Body of pancreas (tissue), 4 donors: Measurements from ENCODE around the gene PARVG. TPM values are rescaled to one million over a fixed set of nuclear protein-coding genes. Genes with fewer than 3 reads are reported as not detected.

Source experiments
- ATAC-seq: fragments of 150-250 bp; one replicate; pipeline ENCODE4 v1.9.1; 2016
- DNase-seq, 4 donors: peaks; one replicate each; pipeline ENCODE4 v3.0.0-alpha.2; 2019
- H3K27ac ChIP-seq, 4 donors: fragments of 200-600 bp; sonication (generic); 1 replicate in 3 of 4; 2 replicates in 1 of 4; pipeline versions ENCODE4 v1.5.1 to v1.6.1; 2016 to 2019; ENCODE audit warnings: mild to moderate bottlenecking in 1 of 4, mixed read lengths in 1 of 4, moderate library complexity in 1 of 4
- H3K27me3 ChIP-seq, 2 donors: fragments of 200-600 bp; sonication (generic); one replicate each; pipeline ENCODE4 v1.6.0; 2016; ENCODE audit warnings: mild to moderate bottlenecking in 1 of 2
- H3K36me3 ChIP-seq, 2 donors: fragments of 200-600 bp; sonication (generic); replicated peaks in 1 of 2; 2 replicates each; pipeline ENCODE4 v1.5.1; 2016; ENCODE audit warnings: low read depth in 2 of 2; ENCODE audit not compliant: insufficient read depth in 1 of 2
- H3K4me1 ChIP-seq: fragments of 200-600 bp; sonication (generic); one replicate; pipeline ENCODE4 v1.6.0; 2016
- H3K4me3 ChIP-seq, 2 donors: fragments of 200-600 bp; sonication (generic); 1 replicate in 1 of 2; 2 replicates in 1 of 2; pipeline ENCODE4 v1.5.1; 2016 to 2019
- H3K9me3 ChIP-seq, 3 donors: fragments of 200-600 bp; sonication (generic); 1 replicate in 2 of 3; 2 replicates in 1 of 3; pipeline ENCODE4 v1.5.1; 2016
- POLR2A ChIP-seq, 3 donors: fragments of 450-650 bp; IDR thresholded peaks; one replicate each; pipeline ENCODE4 v1.6.1; 2016; ENCODE audit warnings: antibody characterized with exemption in 3 of 3, mild to moderate bottlenecking in 2 of 3
- WGBS, 2 donors: methylation state at CpG; one replicate each; pipeline ENCODE4 v1.1.5; 2017; 5-methylcytosine and 5-hydroxymethylcytosine counted together
- intact Hi-C: fragments of 100-400 bp; cut with DNase I; formaldehyde crosslinking; loops from one replicate; pipeline ENCODE4 v1.15.1; 2023
- total RNA-seq, 2 donors: library from RNA; depleted of rRNA; stranded (reverse); fragments of >200 nt; gene quantifications; one replicate each; pipeline ENCODE4 v1.1.0, GENCODE V29; 2016
- TF ChIP-seq, protein P1 (sequence below), 7 experiments: fragments of 450-650 bp in 4 of 7; fragments of 200-600 bp in 3 of 7; sonication (generic) in 3 of 7; IDR thresholded peaks; one replicate each; pipeline ENCODE4 v1.5.1; 2016 to 2019; ENCODE audit warnings: antibody characterized with exemption in 7 of 7

Gene PARVG
- total RNA-seq, 2 donors from 2014 or later, result 8.8 to 13.2 TPM

DNA sequence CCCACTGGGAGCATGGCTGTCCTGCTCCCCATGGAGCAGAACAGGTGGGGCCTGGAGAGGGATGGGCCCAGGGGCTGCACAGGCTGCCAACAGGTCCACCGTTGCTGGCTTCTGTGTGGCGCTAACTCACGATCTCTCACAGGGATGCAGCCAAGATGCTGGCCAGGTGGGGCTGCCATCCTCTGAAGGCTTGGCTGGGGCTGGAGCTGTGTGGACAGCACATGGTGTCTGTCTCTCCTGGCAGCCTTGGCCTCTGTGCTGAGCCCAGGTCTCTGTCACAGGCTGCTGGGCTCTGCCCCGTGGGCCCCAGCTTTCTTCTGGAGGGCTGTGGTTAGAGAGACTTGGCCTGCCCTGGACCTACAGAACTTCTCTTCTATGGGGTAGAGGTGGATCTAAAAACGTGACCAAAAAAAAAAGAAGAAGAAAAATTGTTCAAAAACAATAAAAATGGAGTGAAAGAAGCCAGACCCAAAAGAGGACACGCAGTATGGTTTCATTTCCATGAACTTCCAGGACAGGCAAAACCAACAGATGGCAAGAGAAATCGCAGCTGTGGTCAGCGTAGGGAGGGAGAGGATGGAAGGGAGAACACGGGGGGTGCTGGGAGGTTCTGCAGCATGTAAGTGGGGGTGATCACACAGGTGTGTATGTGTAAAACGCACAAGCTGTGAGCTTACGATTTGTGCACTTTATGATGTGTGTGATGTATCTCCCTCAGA, 12.2 kb downstream of the PARVG start:
- no peaks in the 10 kb centered on the region for H3K27me3 ChIP-seq
- WGBS, 2 donors, result 51 to 55% methylated on average over 7 to 11 of the region's 11 CpGs
- H3K36me3 ChIP-seq, result no peaks in the 10 kb centered on the region
- H3K4me3 ChIP-seq, result no peak overlapping the region
- H3K27ac ChIP-seq, result no peak overlapping the region
- TF ChIP-seq, protein P1, sequence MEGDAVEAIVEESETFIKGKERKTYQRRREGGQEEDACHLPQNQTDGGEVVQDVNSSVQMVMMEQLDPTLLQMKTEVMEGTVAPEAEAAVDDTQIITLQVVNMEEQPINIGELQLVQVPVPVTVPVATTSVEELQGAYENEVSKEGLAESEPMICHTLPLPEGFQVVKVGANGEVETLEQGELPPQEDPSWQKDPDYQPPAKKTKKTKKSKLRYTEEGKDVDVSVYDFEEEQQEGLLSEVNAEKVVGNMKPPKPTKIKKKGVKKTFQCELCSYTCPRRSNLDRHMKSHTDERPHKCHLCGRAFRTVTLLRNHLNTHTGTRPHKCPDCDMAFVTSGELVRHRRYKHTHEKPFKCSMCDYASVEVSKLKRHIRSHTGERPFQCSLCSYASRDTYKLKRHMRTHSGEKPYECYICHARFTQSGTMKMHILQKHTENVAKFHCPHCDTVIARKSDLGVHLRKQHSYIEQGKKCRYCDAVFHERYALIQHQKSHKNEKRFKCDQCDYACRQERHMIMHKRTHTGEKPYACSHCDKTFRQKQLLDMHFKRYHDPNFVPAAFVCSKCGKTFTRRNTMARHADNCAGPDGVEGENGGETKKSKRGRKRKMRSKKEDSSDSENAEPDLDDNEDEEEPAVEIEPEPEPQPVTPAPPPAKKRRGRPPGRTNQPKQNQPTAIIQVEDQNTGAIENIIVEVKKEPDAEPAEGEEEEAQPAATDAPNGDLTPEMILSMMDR (IDR thresholded peaks at IDR 0.05), result no peak
- no peak for TF ChIP-seq POLR2A (IDR thresholded peaks at IDR 0.05)
- intact Hi-C loops, result no loop called here
- DNase-seq, result no peak
- no peaks in the 10 kb centered on the region for H3K4me1 ChIP-seq
- H3K9me3 ChIP-seq, result no peaks in the 10 kb centered on the region
- no peak for ATAC-seq

DNA sequence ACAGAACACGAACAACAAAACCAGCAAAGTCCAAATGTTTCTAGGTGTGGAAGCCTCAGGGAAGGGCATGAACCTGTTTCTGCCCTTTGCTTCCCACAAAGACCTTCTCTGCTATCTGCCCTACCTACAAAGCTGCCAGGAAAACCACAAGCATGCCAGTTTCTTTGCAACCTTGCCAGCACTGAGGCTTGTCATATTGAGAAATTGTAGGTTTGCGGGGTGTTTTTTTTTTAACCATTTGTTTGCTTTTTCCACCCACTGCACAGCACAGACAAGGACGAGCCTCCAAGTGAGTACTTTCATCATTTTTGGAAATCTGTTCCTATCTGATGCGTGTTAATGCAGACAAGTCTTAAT, 12.8 kb downstream of the PARVG start:
- no peak for ATAC-seq
- H3K27ac ChIP-seq, result no peak overlapping the region

DNA sequence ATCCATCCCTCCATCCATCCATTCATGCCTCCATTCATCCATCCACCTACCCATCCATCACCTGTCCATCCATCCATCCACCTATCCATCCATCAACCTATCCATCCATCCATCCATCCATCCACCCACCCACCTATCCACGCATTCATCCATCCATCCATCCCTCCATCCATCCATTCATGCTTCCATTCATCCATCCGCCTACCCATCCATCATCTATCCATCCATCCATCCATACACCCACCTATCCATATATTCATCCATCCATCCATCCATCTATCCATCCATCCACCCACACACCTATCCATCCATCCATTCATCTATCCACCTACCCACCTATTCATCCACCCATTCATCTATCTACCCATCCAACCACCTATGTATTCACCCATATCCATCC, 13.8 kb downstream of the PARVG start:
- Histone ChIP-seq H3K27ac (no peak overlapping the region), H3K4me1 (no peaks in the 10 kb centered on the region), H3K27me3 (no peaks in the 10 kb centered on the region), H3K36me3 (no peaks in the 10 kb centered on the region), H3K9me3 (no peaks in the 10 kb centered on the region), H3K4me3 (no peak overlapping the region)
- 61 to 75% methylated on average over 2 of the region's 2 CpGs for WGBS, 2 donors
- intact Hi-C loops, result no loop called here
- TF ChIP-seq POLR2A (IDR thresholded peaks at IDR 0.05), result no peak
- TF ChIP-seq, protein P1 (IDR thresholded peaks at IDR 0.05), result no peak
- DNase-seq (no peak), ATAC-seq (no peak)

More for the DNA sequence above, 12.8 kb downstream of the PARVG start:
- intact Hi-C loops, result no loop called here
- no peaks in the 10 kb centered on the region for H3K36me3 ChIP-seq
- no peak for DNase-seq
- H3K4me3 ChIP-seq, result no peak overlapping the region
- H3K4me1 ChIP-seq, result no peaks in the 10 kb centered on the region
- TF ChIP-seq, protein P1 (IDR thresholded peaks at IDR 0.05), result no peak
- no peak for TF ChIP-seq POLR2A (IDR thresholded peaks at IDR 0.05)
- no peaks in the 10 kb centered on the region for H3K9me3 ChIP-seq
- 28 to 31% methylated on average over 4 of the region's 4 CpGs for WGBS, 2 donors
- H3K27me3 ChIP-seq, result no peaks in the 10 kb centered on the region

DNA sequence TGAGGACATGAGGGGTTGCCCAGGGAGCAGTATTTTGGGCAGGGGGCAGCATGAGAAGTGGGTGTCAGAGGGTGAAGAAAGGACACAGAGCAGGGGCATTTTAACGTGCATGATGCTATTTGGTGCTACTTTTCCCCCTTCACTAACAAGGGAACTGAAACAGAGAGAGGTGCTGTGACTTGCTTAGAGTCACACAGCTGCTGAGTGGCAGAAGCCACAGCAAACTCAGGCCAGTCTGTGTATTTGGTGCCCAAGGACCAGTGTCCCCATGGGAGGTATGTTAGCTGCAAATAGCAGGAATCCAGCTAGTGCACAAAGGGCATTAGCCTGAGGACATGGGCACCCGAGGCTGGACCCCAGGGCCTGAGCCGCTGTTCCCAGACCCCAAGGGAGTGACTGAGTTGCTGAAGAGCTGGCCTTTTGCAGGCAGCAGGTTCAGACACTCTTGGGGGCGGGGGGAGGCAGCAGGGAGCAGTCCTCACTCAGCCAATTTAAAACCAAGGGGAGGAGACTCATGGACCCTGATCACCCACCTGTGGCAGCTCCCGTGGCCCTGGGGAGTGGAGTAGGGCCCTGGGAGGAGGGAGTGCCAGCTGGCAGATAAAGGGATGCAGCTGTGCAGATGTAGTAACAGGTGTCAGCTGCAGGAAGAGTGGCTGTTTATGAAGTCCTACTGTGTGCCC, 14.6 kb downstream of the PARVG start:
- 32 to 38% methylated on average over 2 to 5 of the region's 5 CpGs for WGBS, 2 donors
- DNase-seq, result no peak

More for the DNA sequence above, 14.6 kb downstream of the PARVG start:
- intact Hi-C loops, result no loop called here
- Histone ChIP-seq H3K4me3 (no peak overlapping the region), H3K27ac (no peak overlapping the region), H3K9me3 (no peaks in the 10 kb centered on the region), H3K36me3 (no peaks in the 10 kb centered on the region), H3K4me1 (no peaks in the 10 kb centered on the region), H3K27me3 (no peaks in the 10 kb centered on the region)
- TF ChIP-seq, protein P1 (IDR thresholded peaks at IDR 0.05), result no peak
- TF ChIP-seq POLR2A (IDR thresholded peaks at IDR 0.05), result no peak
- no peak for ATAC-seq
